Measurements from ENCODE around the gene POM121L12.

DNA sequence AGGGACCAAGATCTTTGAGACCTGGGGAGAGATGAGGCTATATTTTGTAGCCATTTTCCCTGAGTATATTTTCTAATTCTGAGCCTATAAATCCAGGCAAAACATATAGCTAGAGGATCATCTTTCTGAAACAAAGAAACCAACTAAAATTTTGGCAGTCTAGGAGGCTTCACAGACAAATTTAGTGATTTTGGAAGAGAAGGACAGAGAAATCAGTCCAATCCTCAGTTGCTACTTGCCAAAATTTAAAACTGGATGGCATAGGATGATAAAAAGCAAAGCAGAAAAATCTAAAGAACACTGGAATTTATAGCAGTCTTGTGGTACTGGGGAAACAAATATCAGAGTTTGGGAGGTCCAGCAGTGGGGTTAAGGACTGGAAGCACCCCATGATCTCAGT, 43.4 kb upstream of the POM121L12 start:
- no peak for TF ChIP-seq EZH2 (IDR thresholded peaks at IDR 0.05; ENCODE audit: borderline replicate concordance)
- TF ChIP-seq, protein P1, sequence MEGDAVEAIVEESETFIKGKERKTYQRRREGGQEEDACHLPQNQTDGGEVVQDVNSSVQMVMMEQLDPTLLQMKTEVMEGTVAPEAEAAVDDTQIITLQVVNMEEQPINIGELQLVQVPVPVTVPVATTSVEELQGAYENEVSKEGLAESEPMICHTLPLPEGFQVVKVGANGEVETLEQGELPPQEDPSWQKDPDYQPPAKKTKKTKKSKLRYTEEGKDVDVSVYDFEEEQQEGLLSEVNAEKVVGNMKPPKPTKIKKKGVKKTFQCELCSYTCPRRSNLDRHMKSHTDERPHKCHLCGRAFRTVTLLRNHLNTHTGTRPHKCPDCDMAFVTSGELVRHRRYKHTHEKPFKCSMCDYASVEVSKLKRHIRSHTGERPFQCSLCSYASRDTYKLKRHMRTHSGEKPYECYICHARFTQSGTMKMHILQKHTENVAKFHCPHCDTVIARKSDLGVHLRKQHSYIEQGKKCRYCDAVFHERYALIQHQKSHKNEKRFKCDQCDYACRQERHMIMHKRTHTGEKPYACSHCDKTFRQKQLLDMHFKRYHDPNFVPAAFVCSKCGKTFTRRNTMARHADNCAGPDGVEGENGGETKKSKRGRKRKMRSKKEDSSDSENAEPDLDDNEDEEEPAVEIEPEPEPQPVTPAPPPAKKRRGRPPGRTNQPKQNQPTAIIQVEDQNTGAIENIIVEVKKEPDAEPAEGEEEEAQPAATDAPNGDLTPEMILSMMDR (IDR thresholded peaks at IDR 0.05; ENCODE audit: poor library complexity) = no peak
